ENCODE results near the gene SSU72. TPM values are rescaled to one million over a fixed set of nuclear protein-coding genes. Genes with fewer than 3 reads are reported as not detected.

Gene SSU72
- polyA plus RNA-seq, 1 of the 3 experiments (the other 2 are of a cell fraction) = 104 TPM

DNA sequence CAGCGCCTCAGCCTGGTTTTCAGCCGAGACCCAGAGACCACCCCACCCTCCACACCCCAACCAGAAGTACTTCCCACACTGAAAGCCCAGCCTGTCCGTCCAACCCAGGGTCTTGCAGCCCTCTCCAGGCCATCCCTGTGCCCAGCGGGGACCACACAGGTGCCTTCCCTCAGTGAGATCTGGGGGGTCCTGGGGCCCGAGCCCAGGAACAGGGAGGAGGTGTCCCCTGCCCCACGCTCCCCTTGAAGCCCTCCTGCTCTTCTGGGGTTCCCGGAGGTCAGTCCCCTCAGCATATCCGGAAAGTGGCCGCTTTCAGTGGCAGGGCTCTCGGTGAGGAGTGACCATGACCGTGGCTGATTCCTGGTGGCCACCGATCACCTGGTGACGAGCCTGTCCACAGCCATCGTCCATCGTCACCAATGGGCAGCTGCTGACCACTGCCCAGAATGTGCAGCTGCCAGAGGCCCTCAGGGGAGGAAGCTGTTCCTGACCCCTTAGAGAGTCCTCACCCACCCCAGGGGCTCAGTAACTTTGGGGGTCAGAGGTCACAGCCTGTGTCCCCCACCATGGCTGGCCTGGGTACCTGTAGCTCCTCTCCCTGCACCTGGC lies 37.6 kb downstream of the SSU72 start:
- H3K9me2 ChIP-seq = no peaks in the 10 kb centered on the region
- no peaks in the 10 kb centered on the region for H3K79me2 ChIP-seq (ENCODE audit: insufficient read depth)
- H3K4me3 ChIP-seq (ENCODE audit: low read depth in 2 of 2, low read length in 1 of 2) = no peak overlapping the region
- TF ChIP-seq, protein P1, sequence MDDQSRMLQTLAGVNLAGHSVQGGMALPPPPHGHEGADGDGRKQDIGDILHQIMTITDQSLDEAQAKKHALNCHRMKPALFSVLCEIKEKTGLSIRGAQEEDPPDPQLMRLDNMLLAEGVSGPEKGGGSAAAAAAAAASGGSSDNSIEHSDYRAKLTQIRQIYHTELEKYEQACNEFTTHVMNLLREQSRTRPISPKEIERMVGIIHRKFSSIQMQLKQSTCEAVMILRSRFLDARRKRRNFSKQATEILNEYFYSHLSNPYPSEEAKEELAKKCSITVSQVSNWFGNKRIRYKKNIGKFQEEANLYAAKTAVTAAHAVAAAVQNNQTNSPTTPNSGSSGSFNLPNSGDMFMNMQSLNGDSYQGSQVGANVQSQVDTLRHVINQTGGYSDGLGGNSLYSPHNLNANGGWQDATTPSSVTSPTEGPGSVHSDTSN (IDR thresholded peaks at IDR 0.05) = no peak
- TF ChIP-seq, protein P2, sequence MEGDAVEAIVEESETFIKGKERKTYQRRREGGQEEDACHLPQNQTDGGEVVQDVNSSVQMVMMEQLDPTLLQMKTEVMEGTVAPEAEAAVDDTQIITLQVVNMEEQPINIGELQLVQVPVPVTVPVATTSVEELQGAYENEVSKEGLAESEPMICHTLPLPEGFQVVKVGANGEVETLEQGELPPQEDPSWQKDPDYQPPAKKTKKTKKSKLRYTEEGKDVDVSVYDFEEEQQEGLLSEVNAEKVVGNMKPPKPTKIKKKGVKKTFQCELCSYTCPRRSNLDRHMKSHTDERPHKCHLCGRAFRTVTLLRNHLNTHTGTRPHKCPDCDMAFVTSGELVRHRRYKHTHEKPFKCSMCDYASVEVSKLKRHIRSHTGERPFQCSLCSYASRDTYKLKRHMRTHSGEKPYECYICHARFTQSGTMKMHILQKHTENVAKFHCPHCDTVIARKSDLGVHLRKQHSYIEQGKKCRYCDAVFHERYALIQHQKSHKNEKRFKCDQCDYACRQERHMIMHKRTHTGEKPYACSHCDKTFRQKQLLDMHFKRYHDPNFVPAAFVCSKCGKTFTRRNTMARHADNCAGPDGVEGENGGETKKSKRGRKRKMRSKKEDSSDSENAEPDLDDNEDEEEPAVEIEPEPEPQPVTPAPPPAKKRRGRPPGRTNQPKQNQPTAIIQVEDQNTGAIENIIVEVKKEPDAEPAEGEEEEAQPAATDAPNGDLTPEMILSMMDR (IDR thresholded peaks at IDR 0.05) = no peak
- no peak for TF ChIP-seq GATA2 (CRISPR knock-in tag; IDR thresholded peaks at IDR 0.05)
- TF ChIP-seq SMC3 (IDR thresholded peaks at IDR 0.05; ENCODE audit: low read depth, low read length) = no peak
- TF ChIP-seq, protein P3, sequence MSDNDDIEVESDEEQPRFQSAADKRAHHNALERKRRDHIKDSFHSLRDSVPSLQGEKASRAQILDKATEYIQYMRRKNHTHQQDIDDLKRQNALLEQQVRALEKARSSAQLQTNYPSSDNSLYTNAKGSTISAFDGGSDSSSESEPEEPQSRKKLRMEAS (IDR thresholded peaks at IDR 0.05; ENCODE audit: low read depth) = no peak
- no peak for TF ChIP-seq GABPA (IDR thresholded peaks at IDR 0.05; ENCODE audit: low read depth)
- TF ChIP-seq MEF2A (IDR thresholded peaks at IDR 0.05; ENCODE audit: borderline replicate concordance, low read depth) = no peak
- TF ChIP-seq, protein P4, sequence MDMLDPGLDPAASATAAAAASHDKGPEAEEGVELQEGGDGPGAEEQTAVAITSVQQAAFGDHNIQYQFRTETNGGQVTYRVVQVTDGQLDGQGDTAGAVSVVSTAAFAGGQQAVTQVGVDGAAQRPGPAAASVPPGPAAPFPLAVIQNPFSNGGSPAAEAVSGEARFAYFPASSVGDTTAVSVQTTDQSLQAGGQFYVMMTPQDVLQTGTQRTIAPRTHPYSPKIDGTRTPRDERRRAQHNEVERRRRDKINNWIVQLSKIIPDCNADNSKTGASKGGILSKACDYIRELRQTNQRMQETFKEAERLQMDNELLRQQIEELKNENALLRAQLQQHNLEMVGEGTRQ (IDR thresholded peaks at IDR 0.05; ENCODE audit: borderline replicate concordance, low read depth, low read length) = no peak
- TF ChIP-seq SIN3A (IDR thresholded peaks at IDR 0.05; ENCODE audit: borderline replicate concordance, low read depth, low read length) = no peak
- no peak for TF ChIP-seq FOXJ3 (CRISPR knock-in tag; IDR thresholded peaks at IDR 0.05)
- TF ChIP-seq FOSL2 (IDR thresholded peaks at IDR 0.05; ENCODE audit: borderline replicate concordance, low read depth) = no peak
- CTCF ChIA-PET = no interaction called here
- H3K27ac ChIP-seq (ENCODE audit: low read depth in 2 of 2, low read length in 1 of 2) = no peak overlapping the region
- H2AFZ ChIP-seq (ENCODE audit: low read depth) = no peak overlapping the region
- peaks cover 5 to 26% of the 10 kb centered on the region in 2 experiments for H3K36me3 ChIP-seq (replicated peaks in 1 of 2; ENCODE audit: control insufficient read depth in 1 of 2, insufficient read depth in 2 of 2, low read length in 1 of 2)
- no peaks in the 10 kb centered on the region for H3K9me3 ChIP-seq
- DNase-seq = no peak
- H3F3A ChIP-seq (replicated peaks; ENCODE audit: insufficient read depth) = peaks cover 5% of the 10 kb centered on the region
- 91% methylated on average over 4 of the region's 15 CpGs for WGBS (ENCODE audit: low lambda C conversion rate)
- H4K20me1 ChIP-seq (ENCODE audit: insufficient read depth) = no peaks in the 10 kb centered on the region
- no peak overlapping the region for H3K4me2 ChIP-seq
- peaks cover 0 to 14% of the 10 kb centered on the region in 2 experiments; a peak in 1 of 4 replicates for H3K4me1 ChIP-seq (ENCODE audit: control insufficient read depth in 1 of 2, insufficient read depth in 2 of 2, low read depth in 1 of 2, low read length in 1 of 2)
- no peak overlapping the region for H3K9ac ChIP-seq
- no peaks in the 10 kb centered on the region for H3K27me3 ChIP-seq (ENCODE audit: insufficient read depth)
- POLR2A ChIA-PET = no interaction called here

Measured in SK-N-SH (cell line).